A673 (cell line): ENCODE results near the gene ROR2.

Source experiments
- EZH2 ChIP-seq: fragments of 200-600 bp; sonication (generic); IDR thresholded peaks from 2 replicates; pipeline ENCODE4 v1.6.1; 2017; ENCODE audit warnings: borderline replicate concordance, low read depth, mild to moderate bottlenecking, mixed read lengths, antibody characterized with exemption, low read length; ENCODE audit not compliant: poor library complexity, severe bottlenecking
- TF ChIP-seq, protein P1 (sequence below): fragments of 300-800, 200-600 bp; sonication (generic); conservative IDR thresholded peaks from 2 replicates; pipeline ENCODE4 v1.5.1; 2017; ENCODE audit warnings: low read depth, mild to moderate bottlenecking, antibody characterized with exemption, low read length, moderate library complexity, mixed read lengths

DNA sequence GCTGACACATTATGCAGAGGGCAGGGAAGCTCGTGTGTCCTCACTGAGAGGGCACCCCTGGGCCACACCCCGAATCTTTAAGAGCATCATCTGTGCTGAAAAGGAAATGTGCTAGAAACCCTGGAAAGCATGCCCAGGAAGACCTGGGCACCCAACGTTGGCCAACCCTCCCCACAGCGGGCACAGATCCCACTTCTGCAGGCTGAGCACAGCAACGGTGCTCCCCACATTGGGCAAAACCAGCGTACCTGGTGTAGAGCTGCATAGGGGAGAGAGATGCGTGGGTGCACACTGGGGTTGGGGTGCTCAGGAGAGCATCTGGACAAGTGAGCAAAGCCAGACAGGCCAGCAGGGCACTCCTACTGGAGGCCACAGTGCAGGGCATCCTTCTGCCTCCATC is 32.6 kb downstream of the ROR2 start:
- TF ChIP-seq, protein P1, sequence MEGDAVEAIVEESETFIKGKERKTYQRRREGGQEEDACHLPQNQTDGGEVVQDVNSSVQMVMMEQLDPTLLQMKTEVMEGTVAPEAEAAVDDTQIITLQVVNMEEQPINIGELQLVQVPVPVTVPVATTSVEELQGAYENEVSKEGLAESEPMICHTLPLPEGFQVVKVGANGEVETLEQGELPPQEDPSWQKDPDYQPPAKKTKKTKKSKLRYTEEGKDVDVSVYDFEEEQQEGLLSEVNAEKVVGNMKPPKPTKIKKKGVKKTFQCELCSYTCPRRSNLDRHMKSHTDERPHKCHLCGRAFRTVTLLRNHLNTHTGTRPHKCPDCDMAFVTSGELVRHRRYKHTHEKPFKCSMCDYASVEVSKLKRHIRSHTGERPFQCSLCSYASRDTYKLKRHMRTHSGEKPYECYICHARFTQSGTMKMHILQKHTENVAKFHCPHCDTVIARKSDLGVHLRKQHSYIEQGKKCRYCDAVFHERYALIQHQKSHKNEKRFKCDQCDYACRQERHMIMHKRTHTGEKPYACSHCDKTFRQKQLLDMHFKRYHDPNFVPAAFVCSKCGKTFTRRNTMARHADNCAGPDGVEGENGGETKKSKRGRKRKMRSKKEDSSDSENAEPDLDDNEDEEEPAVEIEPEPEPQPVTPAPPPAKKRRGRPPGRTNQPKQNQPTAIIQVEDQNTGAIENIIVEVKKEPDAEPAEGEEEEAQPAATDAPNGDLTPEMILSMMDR: no peak
- TF ChIP-seq EZH2: no peak
